ENCODE results near the gene MYNN. TPM values are rescaled to one million over a fixed set of nuclear protein-coding genes. Genes with fewer than 3 reads are reported as not detected.

Gene MYNN
- total and polyA plus RNA-seq, 9 of the 15 experiments (the other 6 are each of a cell fraction or from before 2014, with no cell fraction given) = 10.4 to 35.7 (median 21.3) TPM

GRCh38 chr3:169781209-169781855 lies 8.1 kb downstream of the MYNN start (continued):
- TF ChIP-seq MAFF (IDR thresholded peaks at IDR 0.05; ENCODE audit: low read length) (peak; percentile 52; the same call in 1 of the 2 replicates), ZBTB34 (CRISPR knock-in tag; IDR thresholded peaks at IDR 0.05) (no peak), ESRRA (IDR thresholded peaks at IDR 0.05; ENCODE audit: borderline replicate concordance, low read depth) (peak; percentile 45; the same call in 1 of the 2 replicates), TFE3 (CRISPR knock-in tag; IDR thresholded peaks at IDR 0.05) (no peak), ZSCAN29 (IDR thresholded peaks at IDR 0.05) (no peak), ZNF318 (IDR thresholded peaks at IDR 0.05; ENCODE audit: borderline replicate concordance in 1 of 2, low read depth in 1 of 2) (no peak), TEAD4 (IDR thresholded peaks at IDR 0.05; ENCODE audit: low read length) (peak; percentile 93), TEAD4 (CRISPR knock-in tag; IDR thresholded peaks at IDR 0.05; ENCODE audit: borderline replicate concordance) (no peak), ZC3H8 (IDR thresholded peaks at IDR 0.05) (no peak), DDX20 (tag; IDR thresholded peaks at IDR 0.05; ENCODE audit: low read depth) (no peak), RBM17 (IDR thresholded peaks at IDR 0.05; ENCODE audit: borderline replicate concordance, low read depth, low read length) (no peak)
- TF ChIP-seq, protein P1, sequence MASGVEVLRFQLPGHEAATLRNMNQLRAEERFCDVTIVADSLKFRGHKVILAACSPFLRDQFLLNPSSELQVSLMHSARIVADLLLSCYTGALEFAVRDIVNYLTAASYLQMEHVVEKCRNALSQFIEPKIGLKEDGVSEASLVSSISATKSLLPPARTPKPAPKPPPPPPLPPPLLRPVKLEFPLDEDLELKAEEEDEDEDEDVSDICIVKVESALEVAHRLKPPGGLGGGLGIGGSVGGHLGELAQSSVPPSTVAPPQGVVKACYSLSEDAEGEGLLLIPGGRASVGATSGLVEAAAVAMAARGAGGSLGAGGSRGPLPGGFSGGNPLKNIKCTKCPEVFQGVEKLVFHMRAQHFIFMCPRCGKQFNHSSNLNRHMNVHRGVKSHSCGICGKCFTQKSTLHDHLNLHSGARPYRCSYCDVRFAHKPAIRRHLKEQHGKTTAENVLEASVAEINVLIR (CRISPR knock-in tag; IDR thresholded peaks at IDR 0.05) = no peak

All from K562 (cell line).